Kidney (tissue), 14 donors: ENCODE measurements around the gene ELK4. TPM values are rescaled to one million over a fixed set of nuclear protein-coding genes. Genes with fewer than 3 reads are reported as not detected.

Experiments
- DNase-seq, 5 donors: peaks; one replicate each; pipeline ENCODE4 v3.0.0-alpha.2; 2013 to 2020
- FAIRE-seq: peaks from 2 replicates; lab custom pipeline; 2012; peaks lifted over from hg19 to GRCh38; lab: Jason Lieb, UNC
- H3K27ac ChIP-seq, 2 donors: one replicate each; pipeline ENCODE4 v1.7.0; 2013; ENCODE audit warnings: low read depth in 2 of 2, low read length in 2 of 2, inconsistent platforms in 1 of 2
- H3K27me3 ChIP-seq: one replicate; pipeline ENCODE4 v1.7.1; 2013; ENCODE audit warnings: low read length, inconsistent platforms; ENCODE audit not compliant: control insufficient read depth, insufficient read depth
- H3K36me3 ChIP-seq, 3 donors: one replicate each; pipeline versions ENCODE4 v1.7.0 to v1.7.1; 2013; ENCODE audit warnings: low read length in 3 of 3, control low read depth in 1 of 3, inconsistent platforms in 1 of 3; ENCODE audit not compliant: insufficient read depth in 3 of 3, control insufficient read depth in 2 of 3
- H3K4me1 ChIP-seq, 3 donors: one replicate each; pipeline versions ENCODE4 v1.7.0 to v1.7.1; 2013; ENCODE audit warnings: low read length in 3 of 3, inconsistent platforms in 1 of 3, low read depth in 1 of 3; ENCODE audit not compliant: control insufficient read depth in 2 of 3, insufficient read depth in 2 of 3
- H3K4me3 ChIP-seq, 3 donors: one replicate each; pipeline versions ENCODE4 v1.7.0 to v1.8.1; 2013; ENCODE audit warnings: low read length in 3 of 3, control low read depth in 1 of 3, inconsistent platforms in 1 of 3
- H3K9ac ChIP-seq, 3 donors: one replicate each; pipeline versions ENCODE4 v1.7.0 to v1.7.1; 2013; ENCODE audit warnings: low read length in 3 of 3, control low read depth in 1 of 3, inconsistent platforms in 1 of 3
- H3K9me3 ChIP-seq, 3 donors: one replicate each; pipeline versions ENCODE4 v1.7.0 to v1.7.1; 2013; ENCODE audit warnings: low read length in 3 of 3, control low read depth in 1 of 3, inconsistent platforms in 1 of 3; ENCODE audit not compliant: control insufficient read depth in 2 of 3, insufficient read depth in 1 of 3
- CTCF ChIP-seq: IDR thresholded peaks from 3 replicates; pipeline ENCODE4 v1.5.1; 2012; ENCODE audit warnings: mild to moderate bottlenecking, moderate library complexity, borderline replicate concordance; ENCODE audit not compliant: insufficient read depth; ENCODE audit errors: extremely low read depth
- intact Hi-C: fragments of 100-400 bp; cut with DNase I; formaldehyde crosslinking; loops from one replicate; pipeline ENCODE4 v1.11.1; 2022
- polyA plus RNA-seq: library from polyadenylated mRNA; stranded (reverse); fragments of 350-450 nt; fragmentation: Illumina TruSeq; extraction: RNeasy Lipid Tissue Mini Kit (QIAGEN cat#74804); gene quantifications from one replicate; pipeline ENCODE4 v1.2.3, GENCODE V29; 2014; ENCODE audit warnings: low read depth, low replicate concordance; ENCODE audit not compliant: insufficient read depth
- total RNA-seq: library from RNA; stranded (reverse); fragmentation: NEBNext Ultra II Directional; extraction: Animal tissue kit (Norgen Biotek cat#: 25700); gene quantifications from one replicate; pipeline ENCODE4 v1.2.1, GENCODE V29; 2021
- donor health status: control.
- donor health status: control.
- donor health status: control.
- donor health status: control.
- donor health status: control.
- donor health status: DM: yes; HTN: yes; CAD: no.
- donor health status: Normal renal cell carcinoma (clear cell type).

Gene ELK4
- total and polyA plus RNA-seq, 2 donors from 2014 or later, result 4.2 to 87.3 TPM

- DNase-seq (peak in 1 of 5 donors; percentile 8), FAIRE-seq (no peak)
- intact Hi-C loops, result no loop called here
- Histone ChIP-seq H3K4me3 (no peak overlapping the region), H3K9me3 (no peaks in the 10 kb centered on the region), H3K27ac (no peak overlapping the region), H3K9ac (no peak overlapping the region), H3K4me1 (peaks cover under 1 to 7% (median 3%) of the 10 kb centered on the region in 3 donors), H3K27me3 (no peaks in the 10 kb centered on the region), H3K36me3 (no peaks in the 10 kb centered on the region)
- no peak for TF ChIP-seq CTCF
Observed at GRCh38 chr1:205587581-205587980, 44.2 kb downstream of the ELK4 start.

DNA sequence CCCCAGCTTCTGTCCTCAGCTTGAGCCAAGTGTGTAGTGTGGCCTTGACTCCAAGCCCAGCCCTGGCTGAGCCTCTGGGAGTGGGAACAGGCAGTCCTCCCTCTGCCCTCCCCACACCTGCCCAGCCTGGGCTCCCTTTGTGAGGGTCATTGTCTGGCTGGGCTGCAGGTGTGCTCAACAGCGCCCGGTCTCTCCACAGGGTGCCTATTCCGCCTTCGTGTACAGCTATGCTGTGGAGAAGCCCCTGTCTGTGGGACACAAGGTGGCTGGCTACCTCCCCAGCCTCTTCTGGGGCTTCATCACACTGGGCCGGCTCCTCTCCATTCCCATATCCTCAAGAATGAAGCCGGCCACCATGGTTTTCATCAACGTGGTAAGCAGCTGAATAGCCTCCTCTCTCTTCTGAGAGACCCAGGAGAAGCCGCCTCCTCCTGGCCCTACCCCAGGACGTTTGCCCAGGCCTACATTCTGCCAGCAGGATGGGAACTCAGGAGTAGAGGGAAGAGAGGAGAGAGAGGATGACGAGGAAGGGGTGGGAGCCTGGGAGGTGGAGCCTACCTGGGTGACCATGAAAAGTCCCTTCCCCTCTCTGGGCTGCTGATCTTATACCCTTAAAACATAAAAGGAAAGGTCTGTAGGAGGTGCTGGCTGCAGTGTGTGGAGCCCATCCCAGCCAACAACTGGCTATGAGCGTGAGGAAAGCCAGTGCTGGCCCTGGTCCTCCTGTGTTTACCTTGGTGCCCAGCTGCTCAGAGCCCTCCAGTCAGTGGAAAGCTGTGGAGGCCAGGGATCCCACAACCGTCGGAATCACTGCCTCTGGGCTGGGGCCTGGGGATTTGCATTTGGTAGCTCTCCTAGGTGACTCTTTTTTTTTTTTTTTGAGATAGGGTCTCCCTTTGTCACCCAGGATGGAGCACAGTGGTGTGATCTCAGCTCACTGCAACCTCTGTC, 45.7 kb downstream of the ELK4 start:
- Histone ChIP-seq H3K4me3 (no peak overlapping the region), H3K9me3 (no peaks in the 10 kb centered on the region), H3K9ac (no peak overlapping the region), H3K27ac (peak overlapping the region; percentile 67 to 74), H3K4me1 (peaks cover 0 to 16% (median 3%) of the 10 kb centered on the region in 3 donors), H3K27me3 (no peaks in the 10 kb centered on the region), H3K36me3 (no peaks in the 10 kb centered on the region)
- DNase-seq, result peak in 1 of 5 donors; percentile 68
- intact Hi-C loops, result no loop called here
- TF ChIP-seq CTCF, result no peak
- no peak for FAIRE-seq

- Histone ChIP-seq H3K36me3 (no peaks in the 10 kb centered on the region), H3K27me3 (no peaks in the 10 kb centered on the region), H3K27ac (peak overlapping the region; percentile 67 to 74), H3K4me1 (peaks cover 0 to 16% (median 7%) of the 10 kb centered on the region in 3 donors), H3K9me3 (no peaks in the 10 kb centered on the region), H3K4me3 (no peak overlapping the region), H3K9ac (peak overlapping the region in 1 of 3 donors; percentile 23)
- TF ChIP-seq CTCF, result no peak
- no peak for FAIRE-seq
- intact Hi-C loops, result no loop called here
- peak in 2 of 5 donors; percentile 22 to 46 for DNase-seq
Observed at GRCh38 chr1:205585169-205585834, 46.5 kb downstream of the ELK4 start.
